Activated T-cell treated with anti-CD3 and anti-CD28 coated beads for 24 hours (primary cell): Measurements from ENCODE around the gene MED4.
A peak's percentile ranks its signal among the peaks of the same experiment; 100 is the strongest.

Source experiments
- DNase-seq: peaks from one replicate; pipeline ENCODE4 v3.0.0-alpha.2; 2020; ENCODE audit warnings: low read depth

MED4 gene

DNA sequence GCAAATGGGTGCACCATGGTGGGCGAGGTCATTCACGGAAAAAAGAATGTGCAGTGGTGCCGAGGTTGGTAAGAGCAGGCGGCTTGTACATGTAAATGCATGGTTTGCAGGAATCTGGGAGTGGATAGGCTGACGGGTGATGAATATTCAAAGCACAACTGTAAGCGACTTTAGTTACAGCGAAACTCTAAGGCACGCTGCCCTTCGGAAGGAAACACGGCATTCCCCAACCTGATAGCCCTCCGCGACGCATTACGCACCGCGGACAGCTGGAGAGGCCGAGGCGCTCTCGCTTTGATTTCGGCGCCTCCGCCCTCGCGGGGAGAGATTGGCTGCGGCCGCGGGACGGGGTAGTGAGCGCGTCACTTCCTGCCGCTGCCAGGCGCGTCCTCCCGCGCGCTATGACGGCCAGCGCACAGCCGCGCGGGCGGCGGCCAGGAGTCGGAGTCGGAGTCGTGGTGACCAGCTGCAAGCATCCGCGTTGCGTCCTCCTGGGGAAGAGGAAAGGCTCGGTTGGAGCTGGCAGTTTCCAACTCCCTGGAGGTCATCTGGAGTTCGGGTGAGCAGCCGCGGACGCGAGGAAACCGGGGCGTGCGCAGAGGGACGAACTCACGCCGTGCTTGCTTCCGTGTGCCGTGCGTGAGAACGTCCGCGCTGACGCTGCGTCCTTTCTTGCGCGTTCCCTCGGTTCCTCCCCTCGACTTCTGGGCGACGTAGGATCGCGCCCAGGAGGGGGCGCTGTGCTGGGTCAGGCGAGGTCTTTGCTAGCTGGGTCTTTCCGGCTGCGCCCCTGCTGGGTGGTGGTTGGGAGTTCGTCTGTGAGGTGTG lies 57.3 kb downstream of the MED4 start, which contains the start of gene NUDT15:
Gene NUDT15 (plus strand): TSS at position 381 of the 828 bp plus-strand sequence. CDS start 21 bp downstream, at position 402.
- DNase-seq, result peak; percentile 90

DNA sequence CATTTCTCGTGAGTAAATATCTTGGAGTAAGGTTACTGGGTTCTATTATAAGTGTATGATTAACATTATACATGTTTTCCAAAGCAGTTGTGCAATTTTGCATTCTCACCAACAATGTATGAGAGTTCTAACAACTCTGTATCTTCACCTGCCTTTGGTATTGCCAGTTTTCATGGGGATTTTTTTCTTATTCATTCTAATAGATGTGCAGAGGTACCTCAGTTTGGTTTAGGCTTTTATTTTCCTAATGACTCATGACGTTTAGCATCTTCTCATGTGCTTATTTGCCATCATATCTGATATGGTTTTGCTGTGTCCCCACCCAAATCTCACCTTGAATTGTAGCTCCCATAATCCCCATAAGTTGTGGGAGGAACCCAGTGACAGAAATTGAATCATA lies 65.0 kb downstream of the MED4 start:
- no peak for DNase-seq

DNA sequence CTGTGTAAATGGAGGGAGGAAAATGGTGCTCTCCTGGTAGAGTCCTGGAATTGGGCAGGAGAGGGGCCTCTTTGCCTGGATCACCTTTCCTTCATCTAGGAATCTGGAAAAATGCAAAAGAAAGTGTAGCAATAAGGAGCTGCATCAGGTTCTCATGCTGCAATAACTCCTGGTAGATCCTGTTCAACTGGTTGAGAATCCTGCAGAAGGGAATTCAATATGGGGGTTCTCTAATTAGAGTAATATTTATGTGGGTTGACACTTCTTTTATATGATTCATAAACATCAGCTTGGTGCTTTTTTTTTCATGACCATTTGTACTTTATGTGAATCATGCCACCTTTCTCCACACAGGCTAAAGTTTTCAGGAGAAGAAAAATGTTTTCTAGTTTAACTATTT lies 66.8 kb downstream of the MED4 start:
- no peak for DNase-seq
